Upper lobe of right lung (tissue), 1 donor: ENCODE results near the gene EVA1C. TPM values are rescaled to one million over a fixed set of nuclear protein-coding genes. Genes with fewer than 3 reads are reported as not detected.
"Not testable (repeated sequence)": the region's sequence is repeated elsewhere in the genome, so short reads cannot be mapped to it uniquely, and the experiment has no call there.

Experiments used
- ATAC-seq: fragments of 200-7000 bp; cut with Tn5 transposase; one replicate; pipeline ENCODE4 v1.9.1; 2020; ENCODE audit warnings: mild to moderate bottlenecking, moderate library complexity
- DNase-seq: peaks from one replicate; pipeline ENCODE4 v3.0.0-alpha.2; 2020
- H3K27ac ChIP-seq: fragments of 200-600 bp; one replicate; pipeline ENCODE4 v1.8.0; 2022
- H3K27me3 ChIP-seq: fragments of 200-600 bp; one replicate; pipeline ENCODE4 v1.8.0; 2022; ENCODE audit warnings: mild to moderate bottlenecking
- H3K36me3 ChIP-seq: fragments of 200-600 bp; one replicate; pipeline ENCODE4 v1.8.0; 2022
- H3K4me1 ChIP-seq: fragments of 200-600 bp; one replicate; pipeline ENCODE4 v1.8.0; 2022
- H3K4me3 ChIP-seq: fragments of 200-600 bp; one replicate; pipeline ENCODE4 v1.8.0; 2022; ENCODE audit warnings: mild to moderate bottlenecking
- H3K9me3 ChIP-seq: fragments of 200-600 bp; one replicate; pipeline ENCODE4 v1.8.0; 2022
- intact Hi-C: fragments of 100-400 bp; cut with DNase I; formaldehyde crosslinking; loops from one replicate; pipeline ENCODE4 v1.11.0; 2022
- total RNA-seq: library from RNA; stranded (reverse); fragmentation: NEBNext Ultra II Directional; extraction: Animal tissue kit (Norgen Biotek cat#: 25700); gene quantifications from one replicate; pipeline ENCODE4 v1.2.1, GENCODE V29; 2021
- TF ChIP-seq, protein P1 (sequence below): fragments of 200-600 bp; IDR thresholded peaks from one replicate; pipeline ENCODE4 v1.8.0; 2022; ENCODE audit warnings: antibody characterized with exemption
- donor health status: DM: no; HTN: yes; CAD: no; lungs with severe emphysema.

The EVA1C gene
- total RNA-seq, 1 donor from 2014 or later = 55.4 TPM

DNA sequence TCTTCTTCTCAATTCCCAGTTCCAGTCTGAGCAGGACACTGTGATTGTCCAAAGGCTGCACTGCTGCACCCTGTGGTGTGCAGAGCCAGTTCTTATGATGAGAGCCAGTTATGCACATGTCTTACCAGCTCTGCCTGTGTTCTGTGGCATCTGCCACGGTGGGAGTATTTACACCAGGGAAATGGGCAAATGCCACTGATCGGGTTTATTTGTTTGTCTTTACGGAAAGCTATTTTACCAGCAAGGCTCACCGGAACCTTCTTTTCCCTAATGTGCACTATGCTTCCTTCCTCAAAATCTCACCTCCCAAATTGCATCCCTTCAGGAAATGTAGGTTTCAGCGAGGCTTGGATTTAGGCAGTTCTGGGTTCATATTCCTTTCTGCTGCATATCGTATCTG, 49.0 kb downstream of the EVA1C start:
- Histone ChIP-seq H3K36me3 (peaks cover 35% of the 10 kb centered on the region), H3K27me3 (no peaks in the 10 kb centered on the region), H3K4me1 (peaks cover 24% of the 10 kb centered on the region), H3K27ac (no peak overlapping the region), H3K9me3 (no peaks in the 10 kb centered on the region), H3K4me3 (no peak overlapping the region)
- no peak for DNase-seq
- no peak for ATAC-seq
- intact Hi-C loops = no loop called here
- TF ChIP-seq, protein P1, sequence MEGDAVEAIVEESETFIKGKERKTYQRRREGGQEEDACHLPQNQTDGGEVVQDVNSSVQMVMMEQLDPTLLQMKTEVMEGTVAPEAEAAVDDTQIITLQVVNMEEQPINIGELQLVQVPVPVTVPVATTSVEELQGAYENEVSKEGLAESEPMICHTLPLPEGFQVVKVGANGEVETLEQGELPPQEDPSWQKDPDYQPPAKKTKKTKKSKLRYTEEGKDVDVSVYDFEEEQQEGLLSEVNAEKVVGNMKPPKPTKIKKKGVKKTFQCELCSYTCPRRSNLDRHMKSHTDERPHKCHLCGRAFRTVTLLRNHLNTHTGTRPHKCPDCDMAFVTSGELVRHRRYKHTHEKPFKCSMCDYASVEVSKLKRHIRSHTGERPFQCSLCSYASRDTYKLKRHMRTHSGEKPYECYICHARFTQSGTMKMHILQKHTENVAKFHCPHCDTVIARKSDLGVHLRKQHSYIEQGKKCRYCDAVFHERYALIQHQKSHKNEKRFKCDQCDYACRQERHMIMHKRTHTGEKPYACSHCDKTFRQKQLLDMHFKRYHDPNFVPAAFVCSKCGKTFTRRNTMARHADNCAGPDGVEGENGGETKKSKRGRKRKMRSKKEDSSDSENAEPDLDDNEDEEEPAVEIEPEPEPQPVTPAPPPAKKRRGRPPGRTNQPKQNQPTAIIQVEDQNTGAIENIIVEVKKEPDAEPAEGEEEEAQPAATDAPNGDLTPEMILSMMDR = no peak

GRCh38 chr21:32462564-32462963, 50.1 kb downstream of the EVA1C start:
- not testable (repeated sequence) for DNase-seq
- peaks cover 39% of the 10 kb centered on the region for H3K36me3 ChIP-seq

DNA sequence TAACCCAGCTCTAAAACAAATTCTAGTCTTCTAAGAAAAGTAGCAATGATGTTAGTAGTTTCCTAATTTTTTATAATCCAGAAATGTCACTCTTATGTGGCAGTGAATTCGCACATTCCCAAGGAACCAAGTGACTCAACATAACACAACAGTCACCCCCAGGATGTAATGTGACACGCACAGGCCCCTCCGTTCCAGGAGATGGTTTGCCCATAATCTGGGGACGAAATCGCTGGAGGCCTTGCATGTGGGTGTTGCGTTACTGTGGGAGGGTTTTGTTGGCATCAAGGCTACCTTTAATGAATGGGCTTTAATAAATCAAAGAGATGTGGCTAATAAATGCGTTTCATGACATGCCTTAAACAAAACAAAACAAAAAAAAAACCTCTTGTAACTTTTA, 50.9 kb downstream of the EVA1C start:
- intact Hi-C loops = no loop called here
- Histone ChIP-seq H3K4me3 (no peak overlapping the region), H3K27ac (peak overlapping the region; percentile 43), H3K4me1 (peaks cover 10% of the 10 kb centered on the region), H3K9me3 (no peaks in the 10 kb centered on the region), H3K27me3 (no peaks in the 10 kb centered on the region), H3K36me3 (peaks cover 41% of the 10 kb centered on the region)
- no peak for ATAC-seq
- no peak for DNase-seq
- TF ChIP-seq, protein P1 = no peak

More at GRCh38 chr21:32462564-32462963, 50.1 kb downstream of the EVA1C start:
- ATAC-seq, H3K9me3 ChIP-seq, H3K27ac ChIP-seq, intact Hi-C loops, H3K4me3 ChIP-seq, H3K27me3 ChIP-seq: not testable (repeated sequence)
- peaks cover 15% of the 10 kb centered on the region for H3K4me1 ChIP-seq

DNA sequence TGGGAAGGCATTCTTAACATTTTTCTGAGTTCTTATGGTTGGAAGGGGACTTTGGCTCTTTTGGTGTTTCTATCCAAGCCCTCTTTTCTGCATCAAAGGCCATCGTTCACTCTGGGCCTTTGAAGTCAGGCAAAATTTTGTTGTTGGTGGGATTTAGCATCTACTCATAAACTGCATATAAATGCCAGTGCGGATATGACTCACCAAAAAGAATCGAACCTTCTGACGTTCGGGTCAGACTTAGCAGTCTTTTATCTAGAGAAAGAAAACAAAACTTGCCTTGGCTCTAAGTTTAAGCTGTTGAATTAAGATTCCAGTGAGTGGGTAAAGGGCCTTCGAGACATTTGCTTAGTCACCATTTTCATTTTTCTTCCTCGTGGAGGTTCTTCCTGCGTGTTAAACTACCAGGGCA, 51.4 kb downstream of the EVA1C start:
- no peak for DNase-seq
- intact Hi-C loops = no loop called here

GRCh38 chr21:32467291-32467690, 54.8 kb downstream of the EVA1C start:
- peaks cover 50% of the 10 kb centered on the region for H3K36me3 ChIP-seq
- ATAC-seq (no peak), DNase-seq (peak; percentile 28)
- no peak overlapping the region for H3K27ac ChIP-seq
- no peak overlapping the region for H3K4me3 ChIP-seq
- no peaks in the 10 kb centered on the region for H3K9me3 ChIP-seq
- TF ChIP-seq, protein P1 = no peak
- no peaks in the 10 kb centered on the region for H3K27me3 ChIP-seq
- intact Hi-C loops = no loop called here
- peaks cover 10% of the 10 kb centered on the region for H3K4me1 ChIP-seq

More for the DNA sequence above, 51.4 kb downstream of the EVA1C start:
- Histone ChIP-seq H3K4me3 (no peak overlapping the region), H3K27ac (peak overlapping the region; percentile 43), H3K27me3 (no peaks in the 10 kb centered on the region), H3K36me3 (peaks cover 41% of the 10 kb centered on the region), H3K9me3 (no peaks in the 10 kb centered on the region), H3K4me1 (peaks cover 10% of the 10 kb centered on the region)
- no peak for ATAC-seq
- TF ChIP-seq, protein P1 = no peak

- DNase-seq = peak; percentile 21
- Histone ChIP-seq H3K9me3 (no peaks in the 10 kb centered on the region), H3K36me3 (peaks cover 63% of the 10 kb centered on the region), H3K27me3 (no peaks in the 10 kb centered on the region), H3K4me1 (peaks cover 5% of the 10 kb centered on the region), H3K4me3 (no peak overlapping the region), H3K27ac (no peak overlapping the region)
- peak; percentile 17 for ATAC-seq
- intact Hi-C loops = no loop called here
- TF ChIP-seq, protein P1 = no peak
These were observed 56.2 kb downstream of the EVA1C start for GRCh38 chr21:32468681-32469111.
